ENCODE results near the gene RCBTB1.
"Not testable (repeated sequence)": the region's sequence is repeated elsewhere in the genome, so short reads cannot be mapped to it uniquely, and the experiment has no call there.

Gene RCBTB1

DNA sequence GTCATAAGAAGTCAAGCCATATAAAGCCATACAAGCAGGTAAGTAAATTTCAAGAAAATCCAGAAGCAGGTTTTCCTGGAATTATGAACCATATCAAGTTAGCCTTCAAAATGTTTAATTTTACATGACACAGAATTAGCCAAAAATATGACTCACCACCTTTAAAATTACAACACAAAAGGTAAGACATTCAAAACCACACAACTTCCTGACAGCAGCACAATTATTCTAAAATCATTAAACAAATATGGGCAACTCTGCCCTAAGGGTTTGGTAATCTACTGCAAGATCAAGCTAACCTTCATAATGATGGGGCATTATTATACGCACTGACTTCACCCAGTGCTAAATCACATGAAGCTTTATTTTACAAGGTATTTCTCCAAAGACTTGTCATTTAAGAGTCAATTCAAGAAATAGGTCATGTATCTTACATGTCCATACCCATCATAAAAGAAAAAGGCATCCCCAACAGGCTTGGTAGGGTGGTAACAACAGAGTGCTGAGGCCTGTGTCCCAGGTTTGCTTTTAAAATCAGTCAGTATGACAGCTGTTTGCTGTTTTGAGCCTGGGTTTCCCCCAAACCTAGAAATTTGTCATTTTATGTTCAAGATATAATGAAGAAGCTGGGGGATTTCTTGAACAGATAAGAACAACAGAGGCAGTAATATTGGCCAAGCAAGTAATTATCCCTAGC, 15.2 kb downstream of the RCBTB1 start:
- Histone ChIP-seq H3K27me3 (ENCODE audit: control insufficient read depth in 1 of 2, insufficient read depth in 2 of 2, low read length in 2 of 2) (no peaks in the 10 kb centered on the region), H3K9ac (ENCODE audit: low read length) (no peak overlapping the region), H3K27ac (ENCODE audit: low read depth, low read length) (no peak overlapping the region)

DNA sequence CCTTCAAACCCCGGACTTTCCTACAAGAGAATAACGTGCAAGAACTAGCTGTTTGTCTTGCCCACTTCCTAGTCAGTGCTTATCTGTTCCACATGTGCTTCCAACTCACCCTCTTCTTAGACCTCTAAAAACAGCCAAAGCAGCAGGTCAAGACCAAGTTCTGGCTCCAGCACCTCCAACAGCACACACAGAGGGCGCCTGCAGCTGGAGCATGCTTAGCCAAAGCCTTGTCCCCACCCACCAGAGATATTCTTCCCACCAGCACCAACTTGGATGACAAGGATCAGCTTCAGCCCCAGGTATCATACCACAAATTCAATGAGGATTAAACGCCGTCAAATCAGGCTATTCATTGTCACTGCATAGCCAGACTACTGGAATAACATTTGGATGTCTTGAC, 17.9 kb downstream of the RCBTB1 start:
- H3K9ac ChIP-seq (ENCODE audit: low read length) = no peak overlapping the region
- no peaks in the 10 kb centered on the region for H3K36me3 ChIP-seq (ENCODE audit: insufficient read depth, low read length)
- no peaks in the 10 kb centered on the region for H3K9me3 ChIP-seq (ENCODE audit: low read length)
- H3K4me1 ChIP-seq (ENCODE audit: insufficient read depth, low read length) = no peaks in the 10 kb centered on the region
- no peaks in the 10 kb centered on the region for H3K27me3 ChIP-seq (ENCODE audit: control insufficient read depth in 1 of 2, insufficient read depth in 2 of 2, low read length in 2 of 2)
- H3K27ac ChIP-seq (ENCODE audit: low read depth, low read length) = no peak overlapping the region
- no peak overlapping the region for H3K4me3 ChIP-seq (ENCODE audit: low read depth in 1 of 2, low read length in 2 of 2)

More for the DNA sequence above, 15.2 kb downstream of the RCBTB1 start:
- Histone ChIP-seq H3K4me3 (ENCODE audit: low read depth in 1 of 2, low read length in 2 of 2) (no peak overlapping the region), H3K4me1 (ENCODE audit: insufficient read depth, low read length) (no peaks in the 10 kb centered on the region), H3K36me3 (ENCODE audit: insufficient read depth, low read length) (no peaks in the 10 kb centered on the region), H3K9me3 (ENCODE audit: low read length) (no peaks in the 10 kb centered on the region)

DNA sequence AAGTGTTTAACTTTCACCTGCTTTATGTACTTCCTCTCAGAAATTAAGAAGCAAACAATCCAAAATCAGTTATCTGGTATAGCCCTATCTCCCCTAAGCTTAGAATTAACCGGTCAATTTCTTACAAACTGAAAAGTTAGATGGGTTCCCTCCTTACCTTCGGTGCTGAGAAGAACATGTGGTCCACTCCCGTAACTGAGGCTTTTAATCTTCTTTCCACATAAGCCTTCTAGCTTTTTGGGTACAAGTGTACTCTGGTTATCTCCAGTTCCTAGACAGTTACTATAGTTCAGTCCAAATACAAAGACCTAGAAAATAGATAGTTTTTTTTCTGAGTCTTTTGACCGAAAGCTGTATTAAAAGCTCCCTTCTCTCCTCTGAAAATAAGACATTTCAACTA, 18.9 kb downstream of the RCBTB1 start:
- H3K4me3 ChIP-seq (ENCODE audit: low read depth in 1 of 2, low read length in 2 of 2) = no peak overlapping the region
- no peaks in the 10 kb centered on the region for H3K4me1 ChIP-seq (ENCODE audit: insufficient read depth, low read length)
- no peak overlapping the region for H3K9ac ChIP-seq (ENCODE audit: low read length)
- H3K36me3 ChIP-seq (ENCODE audit: insufficient read depth, low read length) = no peaks in the 10 kb centered on the region
- H3K27me3 ChIP-seq (ENCODE audit: control insufficient read depth in 1 of 2, insufficient read depth in 2 of 2, low read length in 2 of 2) = no peaks in the 10 kb centered on the region
- H3K9me3 ChIP-seq (ENCODE audit: low read length) = no peaks in the 10 kb centered on the region
- no peak overlapping the region for H3K27ac ChIP-seq (ENCODE audit: low read depth, low read length)

DNA sequence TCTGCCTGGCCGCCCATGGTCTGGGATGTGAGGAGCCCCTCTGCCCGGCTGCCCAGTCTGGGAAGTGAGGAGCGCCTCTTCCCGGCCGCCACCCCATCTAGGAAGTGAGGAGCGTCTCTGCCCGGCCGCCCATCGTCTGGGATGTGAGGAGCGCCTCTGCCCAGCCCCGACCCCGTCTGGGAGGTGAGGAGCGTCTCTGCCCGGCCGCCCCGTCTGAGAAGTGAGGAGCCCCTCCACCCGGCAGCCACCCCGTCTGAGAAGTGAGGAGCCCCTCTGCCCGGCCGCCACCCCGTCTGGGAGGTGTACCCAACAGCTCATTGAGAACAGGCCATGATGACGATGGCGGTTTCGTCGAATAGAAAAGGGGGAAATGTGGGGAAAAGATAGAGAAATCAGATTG, 19.9 kb downstream of the RCBTB1 start:
- not testable (repeated sequence) for H3K9ac ChIP-seq (ENCODE audit: low read length); H3K27ac ChIP-seq (ENCODE audit: low read depth, low read length); H3K27me3 ChIP-seq (ENCODE audit: control insufficient read depth in 1 of 2, insufficient read depth in 2 of 2, low read length in 2 of 2); H3K4me1 ChIP-seq (ENCODE audit: insufficient read depth, low read length); H3K9me3 ChIP-seq (ENCODE audit: low read length); H3K36me3 ChIP-seq (ENCODE audit: insufficient read depth, low read length); H3K4me3 ChIP-seq (ENCODE audit: low read depth in 1 of 2, low read length in 2 of 2)

GRCh38 chr13:49563516-49563915, 21.8 kb downstream of the RCBTB1 start:
- Histone ChIP-seq H3K27me3 (ENCODE audit: control insufficient read depth in 1 of 2, insufficient read depth in 2 of 2, low read length in 2 of 2) (no peaks in the 10 kb centered on the region), H3K4me3 (ENCODE audit: low read depth in 1 of 2, low read length in 2 of 2) (no peak overlapping the region), H3K9ac (ENCODE audit: low read length) (no peak overlapping the region), H3K36me3 (ENCODE audit: insufficient read depth, low read length) (peaks cover 7% of the 10 kb centered on the region), H3K4me1 (ENCODE audit: insufficient read depth, low read length) (no peaks in the 10 kb centered on the region), H3K9me3 (ENCODE audit: low read length) (no peaks in the 10 kb centered on the region), H3K27ac (ENCODE audit: low read depth, low read length) (no peak overlapping the region)

DNA sequence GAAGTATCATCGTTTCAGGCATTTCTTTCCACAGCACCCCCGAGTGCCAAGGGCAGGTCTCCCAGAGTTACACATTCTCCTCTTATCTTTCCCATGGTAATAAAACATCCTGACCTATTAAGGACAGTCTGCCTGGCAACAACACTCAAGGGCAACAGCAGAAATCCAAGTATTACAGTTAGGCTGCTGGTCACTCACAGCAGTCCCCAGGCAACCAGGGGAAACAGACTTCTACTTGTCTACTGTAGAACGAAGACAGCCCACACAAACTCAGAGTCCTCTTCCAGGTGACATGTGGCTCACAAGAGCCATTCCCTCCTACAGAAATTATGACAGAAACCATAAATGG, 24.3 kb downstream of the RCBTB1 start:
- no peak overlapping the region for H3K4me3 ChIP-seq (ENCODE audit: low read depth in 1 of 2, low read length in 2 of 2)
- H3K9me3 ChIP-seq (ENCODE audit: low read length) = no peaks in the 10 kb centered on the region
- H3K27me3 ChIP-seq (ENCODE audit: control insufficient read depth in 1 of 2, insufficient read depth in 2 of 2, low read length in 2 of 2) = no peaks in the 10 kb centered on the region
- H3K9ac ChIP-seq (ENCODE audit: low read length) = no peak overlapping the region
- H3K27ac ChIP-seq (ENCODE audit: low read depth, low read length) = no peak overlapping the region
- H3K4me1 ChIP-seq (ENCODE audit: insufficient read depth, low read length) = no peaks in the 10 kb centered on the region
- peaks cover 7% of the 10 kb centered on the region for H3K36me3 ChIP-seq (ENCODE audit: insufficient read depth, low read length)

DNA sequence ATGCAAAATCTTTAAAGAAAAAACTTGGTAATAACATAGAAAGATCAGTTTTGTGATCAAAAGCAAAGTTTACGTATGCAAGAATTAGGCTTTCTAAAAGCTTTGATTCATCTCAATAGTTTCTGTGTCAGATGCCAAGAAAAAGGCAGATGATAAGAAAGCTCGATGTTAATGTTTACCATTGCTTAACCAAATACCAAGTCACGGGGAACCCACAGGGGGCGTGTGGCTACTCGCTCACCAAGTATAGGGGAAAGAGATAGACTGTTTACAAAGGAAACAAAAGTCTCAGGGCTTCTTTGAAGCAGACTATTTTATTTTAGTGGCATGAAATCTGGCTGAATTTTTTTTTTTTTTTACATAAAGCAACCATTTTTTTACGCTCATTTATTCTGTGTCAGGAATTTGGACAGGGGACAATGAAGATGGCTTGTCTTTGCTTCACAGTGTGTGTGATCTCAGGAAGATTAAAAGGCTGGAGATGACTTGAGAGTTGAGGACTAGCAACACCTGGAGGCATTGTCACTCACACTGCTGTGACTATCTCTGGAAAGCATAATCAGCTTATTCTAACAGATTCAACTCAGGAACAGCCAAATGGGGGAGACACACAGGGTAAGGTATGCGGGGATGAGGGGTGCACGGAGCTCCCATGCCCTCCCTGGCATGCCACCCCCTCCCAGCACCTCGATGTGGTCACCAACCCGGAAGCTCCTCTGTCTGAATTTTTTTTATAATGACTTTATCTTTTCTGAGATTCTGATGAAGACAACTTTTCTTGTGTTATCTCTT, 24.9 kb downstream of the RCBTB1 start:
- H3K9me3 ChIP-seq (ENCODE audit: low read length) = no peaks in the 10 kb centered on the region
- no peak overlapping the region for H3K9ac ChIP-seq (ENCODE audit: low read length)
- H3K27me3 ChIP-seq (ENCODE audit: control insufficient read depth in 1 of 2, insufficient read depth in 2 of 2, low read length in 2 of 2) = no peaks in the 10 kb centered on the region
- H3K4me3 ChIP-seq (ENCODE audit: low read depth in 1 of 2, low read length in 2 of 2) = no peak overlapping the region
- no peaks in the 10 kb centered on the region for H3K4me1 ChIP-seq (ENCODE audit: insufficient read depth, low read length)
- H3K27ac ChIP-seq (ENCODE audit: low read depth, low read length) = no peak overlapping the region
- H3K36me3 ChIP-seq (ENCODE audit: insufficient read depth, low read length) = peaks cover 7% of the 10 kb centered on the region

DNA sequence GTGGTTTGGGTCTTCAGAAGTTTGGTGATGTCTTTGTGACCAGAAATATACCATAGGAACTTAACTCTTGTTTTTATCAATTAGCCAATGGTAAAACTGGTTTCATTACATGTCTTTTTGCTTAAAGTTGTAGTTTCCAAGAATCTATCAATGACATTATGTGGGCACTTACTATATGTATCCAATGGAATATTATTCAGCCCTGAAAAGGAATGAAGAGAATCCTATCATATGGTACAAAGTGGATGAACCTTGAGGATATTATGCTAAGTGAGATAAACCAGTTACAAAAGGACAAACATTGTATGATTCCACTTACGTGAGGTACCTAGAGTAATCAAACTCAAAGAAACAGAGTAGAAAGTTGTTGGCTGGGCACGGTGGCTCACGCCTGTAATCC, 26.4 kb downstream of the RCBTB1 start:
- Histone ChIP-seq H3K9ac (ENCODE audit: low read length) (no peak overlapping the region), H3K27me3 (ENCODE audit: control insufficient read depth in 1 of 2, insufficient read depth in 2 of 2, low read length in 2 of 2) (no peaks in the 10 kb centered on the region), H3K9me3 (ENCODE audit: low read length) (no peaks in the 10 kb centered on the region), H3K4me3 (ENCODE audit: low read depth in 1 of 2, low read length in 2 of 2) (no peak overlapping the region), H3K4me1 (ENCODE audit: insufficient read depth, low read length) (no peaks in the 10 kb centered on the region), H3K36me3 (ENCODE audit: insufficient read depth, low read length) (peaks cover 7% of the 10 kb centered on the region), H3K27ac (ENCODE audit: low read depth, low read length) (no peak overlapping the region)

DNA sequence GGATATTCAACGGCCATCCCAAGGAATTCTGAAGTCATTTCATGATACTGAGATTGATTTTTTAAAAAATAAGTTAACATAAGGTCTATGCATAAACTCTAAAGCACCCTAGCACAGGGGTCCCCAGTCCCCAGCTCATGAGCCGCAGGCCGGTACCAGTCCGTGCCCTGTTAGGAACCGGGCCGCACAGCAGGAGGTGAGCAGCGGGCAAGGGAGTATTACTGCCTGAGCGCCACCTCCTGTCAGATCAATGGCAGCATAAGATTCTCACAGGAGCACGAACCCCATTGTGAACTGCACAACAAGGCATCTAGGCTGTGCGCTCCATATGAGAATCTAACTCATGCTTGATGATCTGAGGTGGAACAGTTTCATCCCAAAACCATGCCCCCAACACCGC, 31.0 kb downstream of the RCBTB1 start:
- Histone ChIP-seq H3K4me1 (ENCODE audit: insufficient read depth, low read length) (no peaks in the 10 kb centered on the region), H3K27me3 (ENCODE audit: control insufficient read depth in 1 of 2, insufficient read depth in 2 of 2, low read length in 2 of 2) (no peaks in the 10 kb centered on the region), H3K4me3 (ENCODE audit: low read depth in 1 of 2, low read length in 2 of 2) (no peak overlapping the region), H3K9me3 (ENCODE audit: low read length) (no peaks in the 10 kb centered on the region), H3K36me3 (ENCODE audit: insufficient read depth, low read length) (peaks cover 10% of the 10 kb centered on the region), H3K9ac (ENCODE audit: low read length) (no peak overlapping the region), H3K27ac (ENCODE audit: low read depth, low read length) (no peak overlapping the region)

DNA sequence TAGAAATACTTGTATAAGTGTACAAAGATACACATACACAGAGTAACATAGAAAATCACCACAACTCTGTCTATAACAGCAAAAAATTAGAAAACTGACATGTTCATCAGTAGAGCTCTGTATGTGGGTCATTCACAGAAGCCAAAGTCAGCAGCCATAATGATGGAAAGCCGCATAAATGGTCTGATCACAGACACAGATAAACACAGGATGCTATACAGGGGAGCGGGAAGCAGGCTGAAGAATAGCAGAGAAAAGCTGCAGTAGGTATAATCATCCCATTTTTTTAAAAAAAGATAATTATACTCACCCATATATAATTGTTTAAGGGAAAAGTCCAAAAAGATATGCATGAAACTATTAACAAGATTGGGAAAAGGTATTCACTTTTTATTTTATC, 31.5 kb downstream of the RCBTB1 start:
- Histone ChIP-seq H3K9ac (ENCODE audit: low read length) (no peak overlapping the region), H3K4me3 (ENCODE audit: low read depth in 1 of 2, low read length in 2 of 2) (no peak overlapping the region), H3K9me3 (ENCODE audit: low read length) (no peaks in the 10 kb centered on the region), H3K27me3 (ENCODE audit: control insufficient read depth in 1 of 2, insufficient read depth in 2 of 2, low read length in 2 of 2) (no peaks in the 10 kb centered on the region), H3K27ac (ENCODE audit: low read depth, low read length) (no peak overlapping the region), H3K36me3 (ENCODE audit: insufficient read depth, low read length) (peaks cover 7% of the 10 kb centered on the region), H3K4me1 (ENCODE audit: insufficient read depth, low read length) (no peaks in the 10 kb centered on the region)

GRCh38 chr13:49550942-49551644, 34.3 kb downstream of the RCBTB1 start:
- H3K27me3 ChIP-seq (ENCODE audit: control insufficient read depth in 1 of 2, insufficient read depth in 2 of 2, low read length in 2 of 2) = no peaks in the 10 kb centered on the region
- H3K27ac ChIP-seq (ENCODE audit: low read depth, low read length) = no peak overlapping the region
- no peaks in the 10 kb centered on the region for H3K9me3 ChIP-seq (ENCODE audit: low read length)
- H3K4me3 ChIP-seq (ENCODE audit: low read depth in 1 of 2, low read length in 2 of 2) = no peak overlapping the region
- no peak overlapping the region for H3K9ac ChIP-seq (ENCODE audit: low read length)
- H3K4me1 ChIP-seq (ENCODE audit: insufficient read depth, low read length) = no peaks in the 10 kb centered on the region
- peaks cover 4% of the 10 kb centered on the region for H3K36me3 ChIP-seq (ENCODE audit: insufficient read depth, low read length)

Data from muscle layer of colon (tissue), 2 donors.